ENCODE measurements around the gene CCT7.

GRCh38 chr2:73258186-73258912, 24.2 kb downstream of the CCT7 start:
- TF ChIP-seq CTCF (conservative IDR thresholded peaks at IDR 0.05 in 1 of 2, IDR thresholded peaks at IDR 0.05 in 1 of 2; ENCODE audit: extremely low read depth in 1 of 2, insufficient read depth in 1 of 2, low read depth in 1 of 2, low read length in 2 of 2) (no peak), EZH2 (IDR thresholded peaks at IDR 0.05; ENCODE audit: borderline replicate concordance, low read length) (no peak)

Measured in mammary epithelial cell (primary cell).